GM18873 (cell line): Measurements from ENCODE around the gene FER.
"Not testable (repeated sequence)": the region's sequence is repeated elsewhere in the genome, so short reads cannot be mapped to it uniquely, and the experiment has no call there.

Source experiments
- ATAC-seq: cut with Tn5 transposase; IDR thresholded peaks from one replicate; pipeline ENCODE4 v1.9.1; 2021; ENCODE audit warnings: mild to moderate bottlenecking, moderate library complexity, moderate number of reproducible peaks; ENCODE audit not compliant: unreplicated experiment, low FRiP score

Gene FER

DNA sequence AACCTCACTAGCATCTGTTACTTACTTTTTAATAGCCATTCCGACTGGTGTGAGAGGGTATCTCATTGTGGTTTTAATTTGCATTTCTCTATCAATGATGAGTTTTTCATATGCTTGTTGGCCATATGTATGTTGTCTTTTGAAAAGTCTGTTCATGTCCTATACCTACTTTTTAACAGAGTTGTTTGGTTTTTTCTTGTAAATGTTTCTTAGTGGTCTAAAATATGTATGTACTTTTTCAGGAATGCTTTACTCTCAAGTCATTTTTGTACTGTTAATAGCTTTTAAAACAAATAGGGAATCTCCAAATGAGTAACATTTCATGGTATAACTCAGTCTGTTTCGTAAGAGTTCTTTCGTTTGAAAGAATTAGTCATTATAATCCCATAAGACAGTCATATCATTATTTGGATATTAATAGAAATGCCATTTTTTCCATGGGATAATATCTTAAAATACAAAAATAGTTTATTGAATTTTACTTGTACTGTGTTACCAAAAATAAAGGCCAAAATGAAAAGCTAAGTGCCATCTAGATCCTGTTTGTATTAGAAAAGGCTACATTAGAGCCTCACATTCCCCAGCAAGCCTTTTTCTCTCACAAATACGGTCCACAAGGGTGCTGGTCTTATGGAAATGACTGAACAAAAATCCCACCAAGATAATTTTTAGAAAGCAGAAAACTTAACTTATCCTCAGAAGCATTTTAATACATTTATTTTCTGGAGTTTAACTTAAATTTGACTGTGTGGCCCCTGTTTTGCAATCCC lies 414.4 kb downstream of the FER start:
- peak; percentile 82 for ATAC-seq

DNA sequence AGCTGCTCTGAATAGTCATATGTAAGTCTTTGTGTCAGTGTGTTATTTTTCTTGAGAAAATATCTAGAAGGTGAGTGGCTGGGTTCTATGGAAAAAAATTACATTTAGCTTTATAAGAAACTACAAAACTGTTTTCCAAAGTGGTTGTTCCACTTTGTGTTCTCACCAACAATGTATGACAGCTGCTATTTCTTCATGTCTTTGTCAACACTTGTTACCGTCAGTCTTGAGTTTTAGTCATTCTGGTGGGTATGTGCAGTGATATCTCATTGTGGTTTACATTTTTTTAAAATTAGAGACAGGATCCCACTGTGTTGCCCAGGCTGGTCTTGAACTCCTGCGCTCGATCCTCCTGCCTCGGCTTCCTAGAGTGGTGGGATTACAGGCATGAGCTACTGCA lies 415.6 kb downstream of the FER start:
- ATAC-seq = no peak

DNA sequence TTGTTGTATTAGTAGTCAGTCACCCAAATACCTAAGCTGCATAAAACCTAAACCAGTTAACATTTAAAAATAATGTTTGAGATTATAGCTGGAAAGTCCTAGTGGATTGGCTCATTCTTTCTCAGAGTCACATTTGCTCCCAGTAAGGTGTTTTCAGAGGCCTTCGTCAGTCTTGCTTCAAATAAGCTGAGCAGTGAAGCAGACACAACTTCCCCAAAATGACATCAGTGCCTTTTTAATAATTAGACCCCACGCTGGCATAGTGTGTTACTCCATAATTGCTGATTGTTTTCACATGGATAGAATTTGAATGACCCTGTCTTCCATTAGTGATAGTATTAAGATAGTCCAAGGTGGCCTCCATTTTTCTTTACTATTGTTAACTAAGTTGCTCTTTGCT lies 416.3 kb downstream of the FER start:
- no peak for ATAC-seq

DNA sequence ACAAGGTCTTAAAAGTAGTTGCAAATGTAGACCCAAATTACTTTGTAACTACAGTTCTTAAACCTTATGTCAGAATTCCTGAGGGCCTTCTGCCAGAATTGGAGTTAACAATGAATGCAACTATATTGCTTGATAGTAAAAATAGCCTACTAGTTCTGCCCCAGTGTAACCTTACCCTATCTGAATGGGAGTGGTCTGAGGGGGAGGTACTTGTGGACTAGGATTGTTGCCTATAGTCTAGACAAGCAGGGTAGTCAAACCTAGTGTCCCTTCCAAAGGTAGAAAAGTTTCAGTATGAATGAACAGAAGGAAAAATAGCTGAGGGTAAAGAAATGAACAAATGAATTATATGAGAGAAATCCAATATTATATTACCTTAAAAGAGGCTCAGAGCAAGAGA lies 419.9 kb downstream of the FER start:
- no peak for ATAC-seq

DNA sequence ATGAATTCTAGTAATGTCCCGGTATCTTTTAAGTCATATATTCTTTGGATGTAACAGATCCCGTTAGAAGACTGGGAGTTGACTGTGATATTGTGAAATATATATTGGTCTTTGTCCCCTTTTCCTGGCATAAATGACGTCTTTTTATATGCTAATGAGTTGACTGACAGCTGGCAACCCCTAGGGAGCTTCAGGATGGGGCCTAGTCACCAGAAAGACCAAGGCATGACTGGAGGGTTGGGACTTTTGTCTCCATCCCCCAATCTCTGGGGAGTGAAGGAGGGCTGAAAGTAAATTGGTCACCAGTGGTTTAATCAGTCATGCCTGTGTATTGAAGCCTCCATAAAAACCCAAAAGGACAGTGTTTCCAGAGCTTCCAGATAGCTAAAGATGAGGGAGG lies 420.5 kb downstream of the FER start:
- ATAC-seq = no peak

DNA sequence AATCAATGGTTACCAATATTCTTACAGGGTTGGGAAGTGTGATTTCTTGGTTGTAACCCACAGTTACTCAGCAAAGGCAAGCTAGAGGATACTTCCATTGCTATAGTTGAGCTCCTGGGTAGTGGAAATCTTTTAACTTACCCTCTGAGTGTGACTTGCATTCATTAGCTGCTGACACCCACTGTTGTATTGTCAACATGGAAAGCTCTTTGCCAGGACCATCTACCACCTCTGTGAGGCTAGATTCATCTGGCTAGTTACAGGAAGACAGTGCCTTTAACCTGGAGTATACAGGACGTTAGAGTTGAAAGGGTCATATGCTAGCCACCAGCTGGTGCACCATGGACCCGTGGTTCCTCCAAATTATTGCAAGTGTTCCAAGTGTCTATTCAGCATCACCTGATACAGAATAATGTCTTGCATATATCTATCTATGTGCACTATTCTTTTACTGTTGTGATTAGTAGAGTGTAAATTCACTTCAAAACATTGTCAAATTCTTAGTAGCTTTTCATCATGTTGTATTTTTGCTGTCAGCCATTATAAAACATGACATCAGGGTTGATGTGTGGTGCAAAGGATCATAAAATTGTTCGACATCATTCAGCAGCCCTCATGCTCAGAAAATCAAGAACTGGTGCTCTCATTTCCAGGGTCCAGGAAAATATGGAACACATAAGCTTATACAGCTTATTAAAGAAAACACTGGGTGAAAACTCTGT lies 423.1 kb downstream of the FER start:
- no peak for ATAC-seq

DNA sequence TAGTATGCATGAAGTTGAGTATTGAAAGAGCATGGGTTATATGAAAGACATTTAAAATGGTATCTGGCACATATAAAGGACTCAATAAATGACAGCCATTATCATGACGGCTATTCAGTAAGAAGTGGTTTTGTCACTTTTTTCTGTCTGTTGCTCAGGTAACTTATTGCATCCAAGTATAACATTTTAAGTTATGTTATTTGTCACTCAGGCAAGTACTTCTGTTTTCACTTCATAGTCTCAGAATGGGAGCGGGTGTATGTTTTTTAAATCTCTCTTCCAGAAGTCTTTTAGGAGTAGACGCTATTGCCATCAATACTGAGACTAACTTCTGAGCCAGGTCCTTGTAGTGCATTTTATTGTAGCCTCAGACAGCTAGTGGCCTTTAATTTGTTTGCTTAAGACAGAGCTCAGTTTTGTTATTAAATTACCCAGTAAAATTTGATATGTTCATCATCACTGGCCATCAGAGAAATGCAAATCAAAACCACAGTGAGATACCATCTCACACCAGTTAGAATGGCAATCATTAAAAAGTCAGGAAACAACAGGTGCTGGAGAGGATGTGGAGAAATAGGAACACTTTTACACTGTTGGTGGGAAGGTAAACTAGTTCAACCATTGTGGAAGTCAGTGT lies 423.9 kb downstream of the FER start:
- ATAC-seq = not testable (repeated sequence)

DNA sequence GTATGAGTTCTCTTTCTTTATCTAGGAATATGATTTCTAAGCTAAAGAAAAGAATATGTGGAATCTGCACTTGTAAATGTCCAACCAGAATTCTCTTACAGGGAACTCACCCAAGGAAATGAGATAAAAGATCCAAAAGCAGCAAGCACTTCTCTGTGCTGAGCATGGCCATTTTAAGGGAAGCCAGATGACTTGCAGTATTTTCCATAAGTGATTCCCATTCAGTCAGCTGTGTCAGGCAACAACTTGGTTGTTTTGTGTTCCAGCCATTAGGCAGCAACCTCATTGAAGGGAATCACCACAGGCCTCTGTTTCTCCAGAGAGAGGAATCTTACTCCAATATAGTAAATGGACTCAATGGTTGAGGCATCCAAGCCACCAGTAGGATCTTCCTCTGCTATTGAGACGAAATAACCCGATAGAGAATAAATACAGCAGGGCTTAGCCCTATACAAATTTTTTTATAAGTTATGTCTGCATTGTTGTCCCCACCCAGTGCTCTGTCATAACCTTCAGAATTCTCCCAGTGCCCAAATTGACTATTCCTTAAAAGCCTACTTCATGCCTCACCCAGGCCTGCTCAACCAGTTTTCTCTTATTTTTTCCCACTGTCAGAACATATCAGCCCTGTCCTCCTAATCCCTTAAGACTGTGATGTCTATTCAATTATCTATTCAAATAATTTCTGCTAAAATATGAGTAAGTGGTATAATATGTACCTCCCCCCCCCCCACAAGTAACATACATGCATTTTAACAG lies 425.5 kb downstream of the FER start:
- no peak for ATAC-seq

DNA sequence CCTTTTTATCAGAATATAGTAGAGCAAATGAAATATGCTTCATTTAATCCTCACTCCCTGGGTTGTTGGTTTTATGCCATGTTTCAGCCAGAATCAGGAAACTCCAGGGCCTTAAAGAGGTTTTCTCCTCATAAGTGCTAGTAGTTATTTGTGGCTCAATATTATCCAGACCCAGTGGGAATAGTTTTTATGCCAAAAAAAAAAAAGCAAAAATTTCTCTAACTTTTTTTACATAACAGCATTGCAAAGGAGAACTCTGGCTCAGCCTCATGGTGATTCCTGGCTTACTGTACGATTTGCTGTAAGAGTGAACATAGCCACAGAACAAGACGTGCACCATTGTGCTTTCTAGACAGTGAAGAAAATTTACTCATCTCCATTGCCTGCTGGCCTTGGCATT lies 429.5 kb downstream of the FER start:
- ATAC-seq = no peak

DNA sequence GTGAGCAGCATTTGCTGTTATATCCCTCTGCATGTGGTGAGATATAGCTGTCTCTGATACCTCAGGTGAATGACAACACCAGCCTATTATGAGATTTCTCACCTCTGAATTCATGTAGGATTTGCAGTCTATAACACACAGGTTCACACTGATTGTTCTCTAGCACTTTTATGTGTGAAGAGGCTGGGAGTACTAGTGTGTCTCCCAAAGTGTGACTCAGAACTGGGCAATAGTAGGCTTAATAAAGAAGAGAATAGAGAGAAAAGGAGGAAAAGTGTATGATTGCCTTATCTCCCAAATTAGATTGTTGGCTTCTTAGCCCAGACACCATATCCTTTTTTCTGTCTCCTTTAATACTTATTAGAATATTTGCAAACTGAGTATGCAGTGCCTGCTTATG lies 430.1 kb downstream of the FER start:
- ATAC-seq = no peak

DNA sequence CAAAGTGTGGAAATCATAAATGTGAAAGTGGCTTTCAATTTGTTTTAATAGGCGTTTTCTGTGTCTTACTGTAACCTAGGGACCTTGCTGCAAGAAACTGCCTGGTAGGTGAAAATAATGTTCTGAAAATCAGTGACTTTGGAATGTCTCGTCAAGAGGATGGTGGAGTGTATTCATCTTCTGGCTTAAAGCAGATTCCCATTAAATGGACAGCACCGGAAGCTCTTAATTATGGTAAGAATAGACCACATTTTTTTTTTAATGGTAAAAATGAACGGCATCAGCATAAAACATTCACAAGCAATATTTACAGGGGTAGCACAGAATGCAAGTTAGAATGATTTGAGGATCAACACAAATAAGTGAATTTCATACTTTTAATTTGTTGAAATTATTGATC lies 433.0 kb downstream of the FER start:
- no peak for ATAC-seq

DNA sequence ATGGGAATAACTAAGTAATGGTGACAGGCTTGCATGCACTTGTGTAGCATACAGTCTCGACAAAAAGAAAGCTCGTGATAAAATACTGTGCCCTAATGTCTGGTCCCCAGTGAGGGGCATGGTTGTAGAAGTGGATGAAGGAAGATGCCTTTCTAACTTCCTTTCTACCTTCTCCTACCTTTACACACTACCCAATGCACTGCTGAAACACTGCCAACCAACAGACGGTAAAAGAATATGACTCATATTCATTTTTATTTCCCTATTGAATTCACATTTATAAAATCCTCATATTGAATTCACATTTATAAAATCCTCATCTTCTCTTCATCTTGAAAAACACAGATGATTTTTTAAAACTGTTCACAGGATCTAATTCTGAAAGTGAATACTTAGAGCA lies 439.1 kb downstream of the FER start:
- ATAC-seq = no peak

DNA sequence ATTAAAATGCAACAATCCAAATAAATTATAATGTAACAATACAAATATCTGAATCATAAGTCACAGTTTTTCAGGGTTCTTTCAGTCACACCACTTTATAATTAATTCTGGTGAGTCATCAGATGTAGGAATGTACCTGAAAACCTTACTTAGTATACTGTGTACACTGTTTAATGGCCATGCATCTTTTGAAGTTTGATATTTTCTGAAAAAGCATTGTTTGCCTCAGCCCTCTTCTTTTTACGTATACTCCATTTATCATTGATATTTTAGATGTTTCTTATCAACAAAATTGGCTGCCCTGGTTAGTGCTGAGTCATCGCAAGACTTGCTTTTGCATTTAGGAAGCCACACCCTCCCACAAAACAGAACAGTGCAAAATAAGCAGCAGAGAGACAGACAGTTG lies 443.5 kb downstream of the FER start:
- peak; percentile 66 for ATAC-seq

DNA sequence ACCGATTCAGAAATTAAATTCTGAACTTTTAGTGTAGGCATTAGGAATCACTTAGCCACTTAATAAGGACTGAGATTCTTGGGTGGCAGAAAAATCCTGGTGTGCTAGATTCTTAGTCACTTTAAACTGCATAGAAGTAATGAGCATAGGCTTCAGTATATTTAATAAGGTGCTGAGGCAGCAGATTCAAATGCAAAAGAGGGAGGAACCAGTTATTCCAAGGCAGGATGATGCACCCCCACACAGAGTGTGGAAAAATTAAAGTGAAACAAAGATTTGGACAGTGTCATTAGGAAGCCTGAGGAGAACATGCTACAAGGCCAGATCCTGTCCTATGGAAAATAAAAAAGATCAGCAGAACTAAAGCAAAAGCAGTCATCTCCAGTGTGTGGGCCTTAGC lies 444.3 kb downstream of the FER start:
- no peak for ATAC-seq

DNA sequence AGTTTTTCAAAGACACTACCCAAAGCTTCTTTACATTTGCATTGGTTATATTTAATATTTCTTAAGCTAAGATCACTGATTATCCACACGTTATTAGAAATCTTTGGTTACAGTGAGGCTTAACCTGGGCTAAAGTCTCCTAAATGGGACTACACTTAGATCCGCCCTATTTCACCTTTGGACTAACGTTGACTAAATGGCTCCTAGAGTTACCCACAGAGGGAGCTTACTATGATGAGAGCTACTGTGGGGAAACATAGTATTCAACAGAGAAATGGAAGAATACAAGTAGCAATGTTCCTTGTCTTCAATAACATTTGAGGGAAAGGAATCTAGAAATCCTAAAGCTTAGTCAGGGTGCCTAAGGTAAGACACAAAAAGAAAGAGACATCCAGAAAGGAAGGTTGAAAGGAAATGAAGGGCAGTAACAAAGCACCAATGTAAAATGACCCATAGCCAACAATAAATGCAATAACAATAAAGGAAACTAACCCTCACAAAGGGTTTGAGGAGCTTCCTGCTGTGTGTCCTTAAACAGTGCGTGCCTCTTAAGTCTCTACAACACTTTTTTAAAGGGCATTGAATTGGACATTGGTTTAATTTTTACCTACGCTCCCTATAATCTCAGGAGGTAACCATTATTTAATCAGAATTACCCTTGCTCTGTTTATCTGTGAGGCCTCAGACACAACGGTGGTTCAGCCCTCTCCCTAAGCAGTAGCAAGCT lies 445.0 kb downstream of the FER start:
- ATAC-seq = no peak

DNA sequence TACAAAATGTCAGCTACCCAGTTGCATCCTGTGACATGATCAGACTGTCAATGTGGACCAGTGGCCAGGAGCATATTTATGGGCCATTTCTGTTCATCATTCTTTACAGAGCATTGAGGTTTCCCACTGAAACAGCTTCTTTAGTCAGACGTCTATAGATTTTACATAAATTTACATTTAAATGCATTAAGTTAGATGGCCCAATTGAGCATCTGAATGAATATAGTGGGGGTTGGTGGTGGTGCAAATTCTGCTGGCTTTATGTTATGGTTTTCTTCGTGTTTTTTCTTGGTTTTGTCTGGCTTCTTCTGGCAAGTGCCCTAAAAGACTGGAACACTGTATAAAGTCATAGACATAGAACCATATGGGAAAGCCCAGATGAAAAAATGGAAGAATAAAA lies 448.0 kb downstream of the FER start:
- no peak for ATAC-seq

DNA sequence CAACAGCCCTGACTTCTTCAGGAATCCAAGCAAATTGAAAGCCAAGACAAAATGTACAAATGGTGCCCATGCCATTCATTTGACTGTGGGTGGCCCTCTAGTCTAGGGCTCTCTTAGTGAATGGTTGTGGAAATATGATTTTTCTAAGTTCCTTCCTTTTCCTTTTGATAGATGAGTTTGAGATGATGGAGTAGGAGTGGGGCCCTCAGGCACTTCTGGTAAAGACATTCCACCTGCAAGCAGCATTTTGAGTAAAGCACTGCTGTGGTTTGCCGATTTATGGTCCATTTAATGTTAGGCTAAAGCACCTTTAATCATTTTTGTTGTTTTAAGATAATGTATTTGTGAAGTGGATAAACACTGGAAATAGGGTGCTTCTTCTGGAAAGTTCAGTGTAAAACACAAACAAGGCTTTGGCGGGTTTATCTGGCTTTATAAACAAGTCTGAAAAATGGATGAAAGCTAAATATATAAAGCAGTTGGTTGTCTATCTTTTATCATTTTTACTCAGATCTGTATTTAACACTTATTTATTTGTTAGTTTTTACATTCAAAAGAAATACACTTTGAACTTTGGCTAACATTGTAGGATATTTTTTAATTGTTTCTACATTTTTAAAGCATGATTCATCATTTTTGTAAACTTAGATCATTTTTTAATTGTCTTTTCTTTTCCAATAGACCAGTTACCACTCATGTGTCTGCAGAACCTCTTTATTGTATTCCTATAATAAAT lies 448.6 kb downstream of the FER start:
- no peak for ATAC-seq

DNA sequence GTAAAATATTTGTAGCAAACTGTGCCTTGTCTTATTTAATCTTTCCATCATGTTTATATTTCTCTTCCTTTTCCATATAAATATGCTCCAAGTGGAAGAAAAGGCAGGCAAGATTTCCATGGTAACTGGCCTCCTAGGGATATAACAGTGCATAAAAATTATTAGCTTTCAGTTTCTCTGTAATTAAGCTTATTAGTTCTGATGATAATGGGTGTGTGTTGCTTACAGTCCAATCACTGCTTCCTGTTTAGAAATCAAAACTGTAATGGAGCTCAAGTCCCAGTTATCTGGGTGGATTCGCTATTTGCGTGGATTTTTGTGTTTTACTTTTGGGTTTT lies 449.1 kb downstream of the FER start:
- no peak for ATAC-seq

DNA sequence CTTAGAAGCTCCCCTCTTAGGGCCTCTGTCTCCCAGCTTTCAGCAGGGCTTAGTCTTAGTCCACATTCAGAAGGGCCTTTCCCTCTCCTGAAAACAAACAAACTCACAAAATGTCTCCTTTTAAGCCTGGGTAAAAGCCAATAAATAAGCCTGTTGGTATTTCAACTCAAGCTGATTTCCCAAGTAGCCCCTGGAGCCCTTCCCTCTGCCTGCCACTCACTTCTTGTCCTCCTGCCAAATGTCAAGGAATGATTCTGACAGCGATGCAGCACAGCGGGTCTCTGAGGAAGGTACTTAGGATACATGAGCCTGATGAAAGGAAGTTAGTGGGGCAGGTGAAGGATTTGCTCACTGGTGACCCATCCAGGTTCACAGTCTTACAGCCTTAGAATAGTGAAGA lies 451.6 kb downstream of the FER start:
- ATAC-seq = no peak
